Measurements from ENCODE around the gene ACAA1.

ACAA1 gene

DNA sequence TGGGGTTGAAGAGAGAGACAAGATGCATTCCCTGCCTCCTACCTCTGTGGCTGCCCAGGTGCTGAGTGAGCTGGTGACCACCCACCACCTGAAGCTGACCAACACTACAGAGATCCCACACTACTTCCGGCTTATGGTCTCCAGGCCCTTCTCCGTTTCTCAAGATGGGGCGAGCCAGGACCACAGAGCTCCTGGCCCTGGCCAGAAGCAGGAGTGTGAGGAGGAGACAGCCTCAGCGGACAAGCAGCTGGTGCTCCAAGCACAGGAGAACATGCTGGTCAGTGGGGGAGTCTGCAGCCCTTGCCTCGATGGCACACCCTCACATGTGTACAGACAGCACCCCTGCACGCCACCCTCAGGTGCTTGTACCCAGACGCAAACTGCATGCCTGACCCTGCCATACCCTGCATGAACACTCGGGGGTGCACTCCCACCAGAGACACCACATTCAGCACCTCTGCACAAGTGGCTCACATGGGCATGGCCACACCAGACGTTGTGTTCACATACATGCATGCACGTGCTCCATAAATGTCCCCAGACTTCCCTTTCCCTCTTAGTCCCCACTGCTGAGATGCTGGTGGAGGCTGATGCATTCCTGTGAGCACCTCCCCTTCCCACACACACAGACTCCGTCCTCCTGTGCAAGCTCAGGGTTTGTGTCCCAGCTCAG is 19.0 kb downstream of the ACAA1 start:
- peak; percentile 73 for DNase-seq

GRCh38 chr3:38117163-38117716 is 19.7 kb downstream of the ACAA1 start:
- DNase-seq = no peak

DNA sequence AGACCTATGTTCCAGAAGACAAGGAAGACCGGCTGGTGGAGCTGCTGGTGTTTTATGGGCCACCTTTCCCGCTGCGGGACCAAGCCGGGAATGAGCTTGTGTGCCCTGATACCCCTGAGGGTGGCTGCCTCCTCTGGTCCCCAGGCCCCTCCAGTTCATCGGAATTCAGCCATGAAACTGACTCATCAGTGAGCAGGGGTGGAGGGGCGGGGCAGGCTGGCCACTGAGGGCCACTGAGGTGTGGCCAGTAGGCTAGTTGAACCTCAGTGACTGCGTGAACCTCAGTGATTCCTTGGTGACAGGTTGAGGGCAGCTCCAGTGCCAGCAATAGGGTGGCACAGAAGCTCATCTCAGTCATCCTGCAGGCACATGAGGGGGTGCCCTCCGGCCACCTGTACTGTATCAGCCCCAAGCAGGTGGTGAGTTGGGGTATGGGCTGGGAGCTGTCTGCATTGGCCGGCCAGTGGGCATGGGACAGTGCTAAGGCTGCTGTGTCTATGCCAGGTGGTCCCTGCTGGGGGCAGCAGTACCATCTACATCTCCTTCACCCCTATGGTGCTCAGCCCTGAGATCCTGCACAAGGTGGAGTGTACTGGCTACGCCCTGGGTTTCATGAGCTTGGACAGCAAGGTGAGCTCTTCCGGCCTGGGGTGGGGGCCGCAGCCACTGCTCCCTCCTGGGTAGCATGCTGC is 20.3 kb downstream of the ACAA1 start:
- DNase-seq = no peak

DNA sequence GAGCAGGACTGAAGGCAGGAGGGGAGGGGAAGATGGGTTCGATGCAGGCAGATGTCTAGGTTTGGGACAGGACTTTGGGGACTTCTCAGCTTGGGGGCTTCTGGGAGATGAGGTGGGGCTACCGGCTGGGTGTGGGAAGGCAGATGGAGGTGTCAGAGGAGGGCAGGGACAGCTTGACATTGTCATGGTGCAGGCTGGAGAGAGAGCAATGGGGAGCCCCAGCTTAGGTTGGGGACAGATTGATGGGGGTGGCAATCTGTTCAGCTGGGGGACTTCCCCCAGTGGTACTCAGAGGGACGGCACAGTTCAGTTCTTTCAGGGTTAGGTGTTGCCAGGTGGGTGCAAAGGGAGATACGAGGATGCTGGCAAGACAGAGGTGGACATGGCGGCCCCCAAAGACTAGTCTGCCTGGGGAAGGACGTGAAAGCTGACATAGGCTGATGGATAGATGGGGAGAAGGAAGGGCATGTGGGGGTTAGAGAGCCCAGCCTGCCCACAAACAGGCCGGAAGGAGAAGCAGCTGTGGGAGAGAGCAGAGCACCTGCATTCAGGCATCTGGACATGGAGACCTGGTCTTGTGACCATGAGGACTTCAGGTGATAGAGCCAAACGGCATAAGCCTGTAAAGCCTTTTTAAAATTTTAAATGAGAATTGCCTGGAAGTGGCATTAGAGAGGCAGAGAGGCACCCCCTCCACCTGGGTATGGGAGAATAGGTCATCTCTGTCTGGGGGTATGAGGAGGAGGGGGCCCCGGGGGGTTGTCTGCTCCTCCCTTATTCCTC is 21.1 kb downstream of the ACAA1 start:
- DNase-seq = no peak

DNA sequence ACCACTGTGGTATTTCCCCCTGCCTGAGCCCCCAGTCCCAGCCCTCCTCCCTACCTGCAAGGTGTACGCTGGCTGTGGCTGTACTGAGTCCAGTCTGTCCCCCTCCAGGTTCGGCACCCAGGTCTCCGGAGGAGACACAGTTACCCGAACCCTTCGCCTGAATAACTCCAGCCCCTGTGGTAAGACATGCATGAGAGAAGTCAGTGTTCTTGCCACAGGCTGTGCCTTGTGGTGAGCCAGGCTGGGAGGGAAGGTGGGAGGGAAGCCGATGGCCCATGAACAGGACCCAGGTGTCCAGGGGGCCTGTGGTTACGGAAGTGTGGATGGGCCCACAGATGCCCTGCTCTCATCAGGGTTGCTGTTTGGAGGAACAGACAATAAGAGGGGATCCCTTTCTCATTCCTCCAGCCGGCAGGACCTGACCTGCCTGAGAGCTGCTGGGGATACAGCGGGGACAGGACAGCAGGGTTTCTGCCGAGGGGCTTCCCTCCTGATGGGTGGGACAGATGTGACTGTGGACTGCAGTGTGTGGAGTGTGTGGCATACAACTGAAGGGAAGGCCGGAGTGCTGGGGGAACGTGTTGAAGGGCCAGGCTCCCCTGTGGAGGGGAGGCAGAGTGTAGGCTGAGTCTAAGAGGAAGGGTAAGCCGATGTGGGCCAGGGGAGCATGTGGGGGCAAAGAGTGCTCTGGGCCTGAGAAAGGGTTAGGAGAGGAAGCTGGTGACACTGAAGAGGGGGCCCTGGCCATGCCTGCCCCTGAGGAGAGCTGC is 21.9 kb downstream of the ACAA1 start:
- no peak for DNase-seq

DNA sequence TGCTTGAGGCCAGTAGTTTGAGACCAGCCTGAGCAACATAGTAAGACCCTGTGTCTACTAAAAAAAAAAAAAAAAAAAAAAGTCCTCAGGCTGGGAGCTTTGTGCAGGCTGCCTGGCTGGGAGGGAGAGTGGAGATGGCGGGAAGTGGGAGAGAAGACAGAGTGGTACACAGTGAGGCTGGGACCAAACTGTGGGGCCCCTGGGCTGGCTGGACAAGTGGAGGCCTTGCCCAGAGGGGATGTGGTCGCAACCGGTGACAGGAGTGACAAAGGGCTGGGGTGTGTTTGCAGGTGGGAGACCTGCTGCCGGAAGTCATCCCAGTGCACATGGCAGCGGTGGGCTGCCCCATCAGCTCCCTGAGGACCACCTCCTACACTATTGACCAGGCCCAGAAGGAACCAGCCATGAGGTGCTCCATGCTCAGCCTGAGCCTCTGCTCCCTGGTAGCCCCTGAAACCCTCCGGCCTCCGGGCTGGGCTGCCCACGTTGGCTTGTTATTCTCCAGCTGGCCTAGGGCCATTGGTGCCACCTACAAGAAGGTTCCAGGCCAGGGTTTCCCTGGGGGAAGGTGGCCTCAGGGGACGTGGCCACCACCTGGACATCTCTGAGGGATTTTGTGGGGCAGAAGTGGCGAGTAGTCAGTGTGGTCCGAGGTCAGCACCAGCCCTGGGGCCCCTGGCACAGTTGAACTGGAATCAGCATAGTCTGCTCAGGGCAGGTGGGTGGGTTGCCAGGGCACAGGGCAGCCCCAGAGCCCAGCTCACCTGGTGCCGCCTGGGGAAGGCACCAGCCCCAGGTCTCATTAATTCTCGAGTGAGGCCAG is 22.7 kb downstream of the ACAA1 start:
- DNase-seq = no peak

GRCh38 chr3:38112378-38112761 is 24.6 kb downstream of the ACAA1 start:
- no peak for DNase-seq

DNA sequence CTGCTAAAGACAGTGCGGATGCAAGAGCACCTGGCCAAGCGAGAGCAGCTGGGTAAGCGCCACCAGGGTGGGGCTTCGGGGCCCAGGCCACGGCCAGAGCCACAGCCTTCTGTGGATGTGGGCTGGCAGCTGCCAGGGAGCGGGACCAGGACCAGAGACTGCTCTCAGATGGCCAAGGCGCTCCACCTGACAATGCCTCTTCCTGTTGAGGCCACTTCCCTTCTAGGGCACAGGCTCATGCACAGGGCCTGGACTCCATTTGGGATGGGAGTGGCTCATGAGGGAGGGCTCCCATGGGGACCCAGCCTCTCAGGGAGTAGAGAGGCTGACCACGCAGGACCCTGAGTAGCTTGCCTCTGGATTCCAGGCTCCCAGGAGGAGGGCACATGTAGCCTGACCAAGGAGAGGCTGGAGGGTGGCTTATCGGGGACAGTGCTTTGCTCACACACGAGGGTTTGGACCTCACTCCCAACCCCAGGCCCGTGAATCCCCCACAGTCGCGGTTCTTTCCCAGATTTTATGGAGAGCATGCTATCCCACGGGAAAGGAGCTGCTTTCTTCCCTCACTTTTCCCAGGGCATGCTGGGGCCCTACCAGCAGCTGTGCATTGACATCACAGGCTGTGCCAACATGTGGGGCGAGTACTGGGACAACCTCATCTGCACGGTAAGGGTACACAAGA is 25.1 kb downstream of the ACAA1 start:
- DNase-seq = no peak

DNA sequence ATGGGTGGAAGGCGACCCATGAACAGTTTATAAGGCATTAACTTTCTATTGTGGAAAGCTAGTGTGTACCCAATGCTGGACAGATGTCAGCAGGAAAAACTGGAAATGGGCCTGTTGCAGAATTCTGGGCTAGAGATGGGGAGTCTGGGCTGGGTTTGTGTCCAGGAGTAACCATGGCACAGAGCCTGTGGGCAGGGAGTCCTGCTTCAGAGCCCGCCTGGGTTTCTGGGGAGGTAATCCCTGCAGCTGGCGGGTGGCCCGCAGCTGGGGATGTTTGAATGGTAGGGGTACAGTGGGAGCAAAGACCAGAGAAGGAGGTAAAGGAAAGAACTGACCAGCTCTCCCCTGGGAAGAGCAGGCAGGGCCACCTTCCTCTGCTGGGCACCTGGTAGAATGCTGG is 25.7 kb downstream of the ACAA1 start:
- no peak for DNase-seq

DNA sequence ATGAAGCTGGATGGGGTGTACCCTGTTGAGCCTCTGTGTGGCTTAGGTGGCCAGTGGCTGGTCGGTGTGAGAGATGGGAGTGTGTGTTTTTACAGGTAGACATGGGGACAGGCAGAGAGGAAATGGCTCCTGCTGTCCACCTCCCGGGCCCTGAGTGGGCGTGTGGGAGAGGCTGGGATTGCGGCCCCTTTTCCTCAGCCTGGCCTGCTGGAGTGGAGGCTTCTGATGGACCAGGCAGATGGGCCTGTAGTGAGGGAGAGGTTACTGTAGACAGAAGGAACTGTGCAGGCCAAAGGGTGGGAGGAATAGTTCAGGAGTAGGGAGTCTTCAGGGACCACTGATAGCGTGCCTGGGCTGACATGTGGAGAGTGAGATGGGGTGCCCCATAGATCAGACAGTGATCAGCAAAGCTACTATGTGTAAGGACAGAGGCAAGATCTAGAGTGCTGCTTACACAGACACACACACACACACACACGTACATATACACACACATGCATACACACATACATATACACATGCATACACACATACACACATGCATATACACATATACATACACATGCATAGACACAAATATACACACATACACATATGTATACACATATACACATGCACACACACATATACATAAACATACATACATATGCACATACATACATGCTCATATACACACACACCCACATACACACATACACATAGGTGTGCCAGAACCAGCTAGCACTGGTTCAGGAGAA is 26.4 kb downstream of the ACAA1 start:
- no peak for DNase-seq

GRCh38 chr3:38109580-38110313 is 27.2 kb downstream of the ACAA1 start:
- no peak for DNase-seq

GRCh38 chr3:38108649-38109579 is 28.0 kb downstream of the ACAA1 start:
- no peak for DNase-seq

- DNase-seq = no peak
Observed at GRCh38 chr3:38107911-38108648, 28.8 kb downstream of the ACAA1 start.

DNA sequence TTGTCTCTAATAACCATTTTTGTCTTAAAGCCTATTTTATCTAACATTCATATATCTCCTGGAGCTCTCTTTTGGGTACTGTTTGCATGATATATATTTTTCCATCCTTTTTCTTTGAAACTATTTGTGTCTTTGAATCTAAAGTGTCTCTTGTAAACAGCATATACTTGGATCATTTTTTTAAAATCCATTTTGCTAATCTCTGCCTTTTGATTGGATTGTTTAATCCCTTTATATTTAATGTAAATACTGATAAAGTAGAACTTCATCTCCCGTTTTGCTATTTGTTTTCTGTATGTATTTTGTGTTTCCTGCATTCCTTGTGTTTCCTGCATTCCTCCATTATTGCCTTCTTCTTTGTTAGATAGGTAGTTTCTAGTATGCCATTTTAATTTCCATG is 31.4 kb downstream of the ACAA1 start:
- no peak for DNase-seq

DNA sequence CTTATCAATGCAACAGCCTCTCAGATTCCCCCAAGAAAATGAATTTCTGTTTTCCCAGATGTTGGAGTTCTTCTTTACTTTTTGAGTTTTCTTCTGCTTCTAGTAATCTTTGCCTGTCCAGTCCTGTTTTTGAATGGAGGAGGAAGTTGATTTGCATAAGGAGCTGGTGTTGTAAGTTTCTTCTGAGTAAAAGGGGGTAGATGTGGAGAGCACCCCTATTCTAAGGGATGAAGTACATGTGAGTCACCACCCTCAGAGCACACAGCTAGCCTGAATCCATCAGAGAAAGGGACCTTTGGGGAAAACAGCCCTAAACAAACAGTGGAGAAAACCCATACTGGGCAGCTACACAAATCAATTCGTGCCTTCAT is 34.5 kb downstream of the ACAA1 start:
- DNase-seq = no peak

DNA sequence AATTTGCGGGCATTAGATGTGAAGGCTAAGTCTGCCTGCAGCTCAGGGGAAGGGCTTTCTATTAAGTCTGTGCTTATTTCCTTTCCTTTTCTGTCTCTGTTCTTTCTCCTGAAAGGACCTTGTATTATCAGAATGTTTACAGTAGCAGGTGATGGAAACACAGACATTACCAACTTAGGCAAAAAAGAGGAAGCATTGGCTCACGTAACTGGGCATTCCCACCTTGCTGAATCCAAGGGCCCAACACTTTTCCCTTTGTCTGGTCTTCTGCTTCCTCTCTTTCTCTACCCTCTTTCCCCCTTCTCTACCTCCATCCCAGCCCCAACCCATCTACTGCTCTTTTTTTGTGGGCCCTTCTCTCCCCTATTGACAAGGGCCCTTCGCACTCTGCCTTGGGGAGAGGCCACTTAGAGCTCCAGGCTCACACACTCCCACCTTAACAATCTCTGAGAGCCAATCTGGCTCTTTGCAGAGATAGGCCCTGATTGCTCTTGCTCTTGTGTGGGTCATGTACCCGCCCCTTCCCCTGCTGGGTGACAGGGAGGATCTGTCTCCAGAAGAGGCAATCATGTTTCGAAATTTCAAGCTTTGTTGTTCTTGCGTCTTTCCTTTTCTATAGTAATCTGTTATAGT is 35.0 kb downstream of the ACAA1 start:
- DNase-seq = no peak

- DNase-seq = no peak
Observed at GRCh38 chr3:38100498-38100897, 36.4 kb downstream of the ACAA1 start.

DNA sequence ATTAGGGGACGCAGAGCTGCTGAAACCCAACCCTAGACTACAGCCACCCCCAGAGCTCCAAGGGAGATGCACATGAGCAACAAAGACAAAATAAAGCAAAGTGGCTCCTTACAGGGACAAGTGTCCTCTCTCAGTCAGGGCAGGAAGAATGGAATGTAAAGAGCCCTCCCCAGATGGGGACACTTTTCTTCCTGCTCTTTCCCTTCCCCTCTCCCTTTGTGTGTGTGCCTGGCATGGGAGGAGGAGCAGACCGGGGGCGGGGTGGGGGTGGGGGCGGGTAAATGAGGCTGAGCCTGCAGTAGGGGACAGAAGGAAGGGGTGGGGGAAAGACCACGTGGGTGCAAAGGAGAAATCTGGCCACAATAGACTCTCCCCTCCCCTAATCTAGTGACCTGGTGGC is 37.4 kb downstream of the ACAA1 start:
- DNase-seq = no peak
